Fibroblast of skin of left quadriceps (primary cell): ENCODE measurements around the gene FBXO42.

Source experiments
- DNase-seq, 2 experiments: peaks; one replicate each; pipeline ENCODE4 v3.0.0-alpha.2; 2013; ENCODE audit warnings: low read depth in 2 of 2

The FBXO42 gene

GRCh38 chr1:16326833-16327404 is 25.4 kb downstream of the FBXO42 start:
- DNase-seq: no peak

GRCh38 chr1:16324456-16324890 is 27.8 kb downstream of the FBXO42 start:
- peak; percentile 48 to 54 for DNase-seq

- no peak for DNase-seq
Measured at GRCh38 chr1:16321176-16321867, 31.0 kb downstream of the FBXO42 start.

GRCh38 chr1:16318555-16318954 is 33.7 kb downstream of the FBXO42 start:
- no peak for DNase-seq

GRCh38 chr1:16315437-16315836 is 36.8 kb downstream of the FBXO42 start:
- DNase-seq: no peak

- DNase-seq: no peak
Measured at GRCh38 chr1:16307222-16307621, 45.1 kb downstream of the FBXO42 start.

GRCh38 chr1:16302709-16303627 is 49.3 kb downstream of the FBXO42 start:
- no peak for DNase-seq

GRCh38 chr1:16300436-16300835 is 51.8 kb downstream of the FBXO42 start:
- no peak for DNase-seq

GRCh38 chr1:16298653-16299052 is 53.6 kb downstream of the FBXO42 start:
- no peak for DNase-seq

- DNase-seq: no peak
Measured at GRCh38 chr1:16296643-16297042, 55.6 kb downstream of the FBXO42 start.

- no peak for DNase-seq
Measured at GRCh38 chr1:16294219-16295212, 57.8 kb downstream of the FBXO42 start.

- DNase-seq: no peak
Measured at GRCh38 chr1:16293538-16293937, 58.7 kb downstream of the FBXO42 start.

GRCh38 chr1:16292739-16293138 is 59.5 kb downstream of the FBXO42 start:
- DNase-seq: no peak

- no peak for DNase-seq
Measured at GRCh38 chr1:16289959-16290358, 62.3 kb downstream of the FBXO42 start.

GRCh38 chr1:16286122-16286521 is 66.2 kb downstream of the FBXO42 start:
- DNase-seq: no peak

GRCh38 chr1:16281765-16282164 is 70.5 kb downstream of the FBXO42 start:
- no peak for DNase-seq

GRCh38 chr1:16279186-16279585 is 73.1 kb downstream of the FBXO42 start:
- no peak for DNase-seq

GRCh38 chr1:16276302-16277030 is 75.8 kb downstream of the FBXO42 start:
- DNase-seq: no peak

- DNase-seq: no peak
Measured at GRCh38 chr1:16275591-16275990, 76.7 kb downstream of the FBXO42 start.

- DNase-seq: no peak
Measured at GRCh38 chr1:16267690-16268180, 84.5 kb downstream of the FBXO42 start.
